Small intestine (tissue), 7 donors: ENCODE data around the gene NSL1. TPM values are rescaled to one million over a fixed set of nuclear protein-coding genes. Genes with fewer than 3 reads are reported as not detected.
"Not testable (repeated sequence)": the region's sequence is repeated elsewhere in the genome, so short reads cannot be mapped to it uniquely, and the experiment has no call there.

Experiments used
- DNase-seq, 2 donors: peaks; one replicate each; pipeline versions ENCODE4 v3.0.0 to v3.0.0-alpha.2; 2013
- FAIRE-seq: peaks from 2 replicates; lab custom pipeline; 2012; peaks lifted over from hg19 to GRCh38; lab: Jason Lieb, UNC
- H3K27ac ChIP-seq, 3 donors: one replicate each; pipeline ENCODE4 v1.5.1; 2013; ENCODE audit warnings: low read length in 2 of 3, mild to moderate bottlenecking in 2 of 3, control low read depth in 1 of 3, inconsistent platforms in 1 of 3, low read depth in 1 of 3, moderate library complexity in 1 of 3
- H3K27me3 ChIP-seq, 3 donors: one replicate each; pipeline ENCODE4 v1.6.1; 2013; ENCODE audit warnings: low read length in 3 of 3, inconsistent platforms in 1 of 3; ENCODE audit not compliant: control insufficient read depth in 3 of 3, insufficient read depth in 3 of 3
- H3K36me3 ChIP-seq, 3 donors: one replicate each; pipeline ENCODE4 v1.6.1; 2013; ENCODE audit warnings: low read length in 3 of 3, inconsistent platforms in 1 of 3, low read depth in 1 of 3, mild to moderate bottlenecking in 1 of 3, moderate library complexity in 1 of 3; ENCODE audit not compliant: control insufficient read depth in 3 of 3, insufficient read depth in 2 of 3
- H3K4me1 ChIP-seq, 3 donors: one replicate each; pipeline ENCODE4 v1.6.1; 2013; ENCODE audit warnings: low read length in 2 of 3, inconsistent platforms in 1 of 3, low read depth in 1 of 3, mild to moderate bottlenecking in 1 of 3, moderate library complexity in 1 of 3; ENCODE audit not compliant: control insufficient read depth in 3 of 3, insufficient read depth in 2 of 3
- H3K4me3 ChIP-seq, 3 donors: one replicate each; pipeline ENCODE4 v1.5.1; 2013; ENCODE audit warnings: low read length in 3 of 3, control low read depth in 1 of 3, inconsistent platforms in 1 of 3, low read depth in 1 of 3, mild to moderate bottlenecking in 1 of 3, moderate library complexity in 1 of 3
- H3K9me3 ChIP-seq, 2 donors: one replicate each; pipeline ENCODE4 v1.6.1; 2013; ENCODE audit warnings: low read depth in 1 of 2, low read length in 1 of 2; ENCODE audit not compliant: control insufficient read depth in 2 of 2, insufficient read depth in 1 of 2
- WGBS, 3 donors: extraction: QIAGEN DNeasy Blood & Tissue Kit; methylation state at CpG; one replicate each; pipeline ENCODE4 v1.1.7; 2013; 5-methylcytosine and 5-hydroxymethylcytosine counted together
- polyA plus RNA-seq, 4 donors: library from polyadenylated mRNA; stranded (reverse) in 3 of 4; unstranded in 1 of 4; fragments of 200-250 nt in 3 of 4; fragments of 120-200 nt in 1 of 4; gene quantifications; one replicate each; pipeline versions ENCODE4 v1.2.1 to v1.2.3, GENCODE V29; 2013
- donor health status: healthy with polysubstance abuse.
- donor health status: control.
- donor health status: control.
- donor health status: Bipolar disorder and iron deficiency.
- donor health status: healthy.

The NSL1 gene
- polyA plus RNA-seq, 4 donors = 20.6 to 33.3 (median 22.6) TPM

GRCh38 chr1:212780759-212781158 lies 10.8 kb downstream of the NSL1 start:
- Histone ChIP-seq H3K27me3 (no peaks in the 10 kb centered on the region), H3K9me3 (no peaks in the 10 kb centered on the region), H3K4me3 (no peak overlapping the region), H3K4me1 (no peaks in the 10 kb centered on the region), H3K36me3 (peaks cover 0 to 7% (median 1%) of the 10 kb centered on the region in 3 donors), H3K27ac (no peak overlapping the region)
- DNase-seq (no peak), FAIRE-seq (no peak)
- 78 to 90% (median 82%) methylated on average over 3 of the region's 3 CpGs for WGBS, 3 donors

- H3K27me3 ChIP-seq, H3K4me1 ChIP-seq, H3K36me3 ChIP-seq, DNase-seq, FAIRE-seq, H3K4me3 ChIP-seq, H3K27ac ChIP-seq, H3K9me3 ChIP-seq: not testable (repeated sequence)
- 92 to 97% (median 96%) methylated on average over 5 to 32 of the region's 32 CpGs for WGBS, 3 donors
Measured at GRCh38 chr1:212779086-212779485, 12.5 kb downstream of the NSL1 start.

- 91 to 96% (median 93%) methylated on average over 3 of the region's 3 CpGs for WGBS, 3 donors
- FAIRE-seq = no peak
- H3K27ac ChIP-seq = no peak overlapping the region
Measured at GRCh38 chr1:212777151-212777550, 14.4 kb downstream of the NSL1 start.

GRCh38 chr1:212775241-212775640 lies 16.3 kb downstream of the NSL1 start:
- Histone ChIP-seq H3K9me3 (peaks cover 0 to 9% of the 10 kb centered on the region in 2 donors), H3K36me3 (peaks cover 0 to 14% (median 1%) of the 10 kb centered on the region in 3 donors), H3K27ac (no peak overlapping the region), H3K27me3 (no peaks in the 10 kb centered on the region), H3K4me1 (no peaks in the 10 kb centered on the region), H3K4me3 (no peak overlapping the region)
- no peak for FAIRE-seq
- no peak for DNase-seq

More at GRCh38 chr1:212777151-212777550, 14.4 kb downstream of the NSL1 start:
- Histone ChIP-seq H3K4me1 (no peaks in the 10 kb centered on the region), H3K36me3 (peaks cover 0 to 9% (median 1%) of the 10 kb centered on the region in 3 donors), H3K4me3 (no peak overlapping the region), H3K27me3 (no peaks in the 10 kb centered on the region), H3K9me3 (no peaks in the 10 kb centered on the region)
- no peak for DNase-seq

GRCh38 chr1:212774584-212774983 lies 17.0 kb downstream of the NSL1 start:
- no peak for DNase-seq
- Histone ChIP-seq H3K9me3 (peaks cover 0 to 9% of the 10 kb centered on the region in 2 donors), H3K4me3 (no peak overlapping the region), H3K27me3 (no peaks in the 10 kb centered on the region), H3K27ac (no peak overlapping the region), H3K36me3 (peaks cover 0 to 14% (median 1%) of the 10 kb centered on the region in 3 donors), H3K4me1 (no peaks in the 10 kb centered on the region)
- 77 to 89% (median 88%) methylated on average over 2 of the region's 2 CpGs for WGBS, 3 donors
- no peak for FAIRE-seq

GRCh38 chr1:212773011-212773410 lies 18.6 kb downstream of the NSL1 start:
- DNase-seq (no peak), FAIRE-seq (no peak)
- Histone ChIP-seq H3K9me3 (peaks cover 0 to 19% of the 10 kb centered on the region in 2 donors), H3K36me3 (peaks cover 0 to 14% (median 1%) of the 10 kb centered on the region in 3 donors), H3K4me1 (no peaks in the 10 kb centered on the region), H3K27me3 (no peaks in the 10 kb centered on the region), H3K27ac (no peak overlapping the region), H3K4me3 (no peak overlapping the region)
- 96 to 98% (median 97%) methylated on average over 2 of the region's 2 CpGs for WGBS, 3 donors

- no peak overlapping the region for H3K4me3 ChIP-seq
- H3K36me3 ChIP-seq = peaks cover 0 to 12% (median 0%) of the 10 kb centered on the region in 3 donors
- no peaks in the 10 kb centered on the region for H3K27me3 ChIP-seq
- FAIRE-seq = no peak
- peaks cover 0 to 21% of the 10 kb centered on the region in 2 donors for H3K9me3 ChIP-seq
- H3K27ac ChIP-seq = no peak overlapping the region
- no peaks in the 10 kb centered on the region for H3K4me1 ChIP-seq
- DNase-seq = no peak
Measured at GRCh38 chr1:212771341-212771740, 20.2 kb downstream of the NSL1 start.

GRCh38 chr1:212769459-212770167 lies 22.0 kb downstream of the NSL1 start:
- no peaks in the 10 kb centered on the region for H3K27me3 ChIP-seq
- FAIRE-seq (no peak), DNase-seq (no peak)
- H3K36me3 ChIP-seq = peaks cover 0 to 15% (median 0%) of the 10 kb centered on the region in 3 donors
- H3K9me3 ChIP-seq = peaks cover 0 to 21% of the 10 kb centered on the region in 2 donors
- 70 to 88% (median 70%) methylated on average over 1 of the region's 1 CpG for WGBS, 3 donors
- H3K4me1 ChIP-seq = no peaks in the 10 kb centered on the region
- no peak overlapping the region for H3K4me3 ChIP-seq
- no peak overlapping the region for H3K27ac ChIP-seq
